Heart right ventricle (tissue), 16 donors: Measurements from ENCODE around the gene PYGO1. TPM values are rescaled to one million over a fixed set of nuclear protein-coding genes. Genes with fewer than 3 reads are reported as not detected.

Experiments used
- ATAC-seq, 8 donors: fragments of 200-7000 bp; cut with Tn5 transposase; one replicate each; pipeline ENCODE4 v1.9.1; 2020; ENCODE audit warnings: mild to moderate bottlenecking in 8 of 8, moderate library complexity in 8 of 8, moderate number of reproducible peaks in 1 of 8
- DNase-seq, 2 donors: peaks; one replicate each; pipeline ENCODE4 v3.0.0-alpha.2; 2020
- H3K27ac ChIP-seq, 10 donors: fragments of 200-600 bp; sonication (generic) in 2 of 10; one replicate each; pipeline versions ENCODE4 v1.5.0 to v1.8.0; 2020 to 2022; ENCODE audit warnings: mild to moderate bottlenecking in 3 of 10
- H3K27me3 ChIP-seq, 7 donors: fragments of 200-600 bp; one replicate each; pipeline ENCODE4 v1.8.0; 2021 to 2022; ENCODE audit warnings: mild to moderate bottlenecking in 2 of 7
- H3K36me3 ChIP-seq, 9 donors: fragments of 200-600 bp; sonication (generic) in 1 of 9; one replicate each; pipeline versions ENCODE4 v1.5.0 to v1.8.0; 2020 to 2022; ENCODE audit warnings: mild to moderate bottlenecking in 2 of 9
- H3K4me1 ChIP-seq, 9 donors: fragments of 200-600 bp; sonication (generic) in 1 of 9; one replicate each; pipeline versions ENCODE4 v1.5.0 to v1.8.0; 2020 to 2022; ENCODE audit warnings: mild to moderate bottlenecking in 4 of 9
- H3K4me3 ChIP-seq, 10 donors: fragments of 200-600 bp; sonication (generic) in 2 of 10; one replicate each; pipeline versions ENCODE4 v1.5.0 to v1.8.0; 2020 to 2022; ENCODE audit warnings: mild to moderate bottlenecking in 7 of 10, moderate library complexity in 2 of 10
- H3K9me3 ChIP-seq, 11 donors: fragments of 200-600 bp in 10 of 11; sonication (generic) in 2 of 11; one replicate each; pipeline versions ENCODE4 v1.5.0 to v1.8.0; 2013 to 2022; ENCODE audit warnings: mild to moderate bottlenecking in 2 of 11, control low read depth in 1 of 11, moderate library complexity in 1 of 11
- WGBS, 2 donors: extraction: QIAGEN DNeasy Blood & Tissue Kit; methylation state at CpG; one replicate each; pipeline ENCODE4 v1.1.7; 2013; ENCODE audit warnings: inconsistent platforms in 1 of 2; 5-methylcytosine and 5-hydroxymethylcytosine counted together
- intact Hi-C, 10 donors: fragments of 100-400 bp; cut with DNase I; formaldehyde crosslinking; loops; one replicate each; pipeline versions ENCODE4 v1.11.1 to v1.14.2; 2022
- polyA plus RNA-seq, 2 donors: library from polyadenylated mRNA; stranded (reverse); fragments of 200-250 nt; gene quantifications; one replicate each; pipeline ENCODE4 v1.2.3, GENCODE V29; 2013
- total RNA-seq, 10 donors: library from RNA; stranded (reverse); fragmentation: NEBNext Ultra II Directional in 3 of 10; extraction: Animal tissue kit (Norgen Biotek cat#: 25700) in 3 of 10; gene quantifications; one replicate each; pipeline versions ENCODE4 v1.2.1 to v1.2.4, GENCODE V29; 2021 to 2023
- TF ChIP-seq, protein P1 (sequence below), 9 donors: fragments of 200-600 bp; sonication (generic) in 2 of 9; IDR thresholded peaks; one replicate each; pipeline versions ENCODE4 v1.5.0 to v1.8.0; 2021 to 2022; ENCODE audit warnings: antibody characterized with exemption in 9 of 9, mild to moderate bottlenecking in 5 of 9, moderate library complexity in 1 of 9
- donor health status: Arrhythmogenic right ventricular cardiomyopathy.
- donor health status: ischemic (EF 13 %, LVEDD 7.1; RV severe dilation, severe dysfunction).
- donor health status: healthy with polysubstance abuse.
- donor health status: DM: no; HTN: yes; CAD: no.
- donor health status: DM: no; HTN: no; CAD: no.
- donor health status: ischemic (EF 25% LVEDD 6.9; RV normal size, moderate dysfunction).
- donor health status: ischemic (EF 25% LVEDD 5.7; RV mildly dilated, moderate dysfunction).
- donor health status: healthy.
- donor health status: DM: yes; HTN: yes; CAD: no.
- donor health status: Ischemic cardiomyopathy.
- donor health status: ischemic (EF 35%, LVEDD 5.7; RV mildly dilated, moderate dysfunction).
- donor health status: nonischemic (EF 11% LVEDD 7.7; RV severe dilation, severe dysfunction).
- donor health status: DM: yes; HTN: yes; CAD: no.
- donor health status: PGD.
- donor health status: ischemic (EF 29% LVEDD 5.4; RV normal size, mild dysfunction).
- donor health status: nonischemic (EF 23%, LVEDD 6.1; RV moderate dilation, normal function).

Gene PYGO1
- total and polyA plus RNA-seq, 12 donors = 0.81 to 9.5 (median 4.2) TPM

DNA sequence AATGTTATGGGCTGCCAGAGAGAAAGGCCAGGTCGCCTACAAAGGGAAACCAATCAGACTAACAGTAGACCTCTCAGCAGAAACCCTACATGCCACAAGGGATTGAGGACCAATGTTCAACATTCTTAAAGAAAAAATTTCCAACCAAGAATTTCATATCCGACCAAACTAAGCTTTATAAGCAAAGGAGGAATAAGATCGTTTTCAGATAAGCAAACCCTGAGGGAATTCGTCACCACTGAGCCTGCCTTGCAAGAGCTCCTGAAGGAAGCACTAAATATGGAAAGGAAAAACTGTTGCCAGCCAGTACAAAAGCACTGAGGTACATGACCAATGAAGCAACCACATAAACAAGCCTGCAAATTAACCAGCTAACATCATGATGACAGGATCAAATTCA, 33.1 kb downstream of the PYGO1 start:
- WGBS, 2 donors = 89 to 95% methylated on average over 4 of the region's 4 CpGs
- intact Hi-C loops = no loop called here

DNA sequence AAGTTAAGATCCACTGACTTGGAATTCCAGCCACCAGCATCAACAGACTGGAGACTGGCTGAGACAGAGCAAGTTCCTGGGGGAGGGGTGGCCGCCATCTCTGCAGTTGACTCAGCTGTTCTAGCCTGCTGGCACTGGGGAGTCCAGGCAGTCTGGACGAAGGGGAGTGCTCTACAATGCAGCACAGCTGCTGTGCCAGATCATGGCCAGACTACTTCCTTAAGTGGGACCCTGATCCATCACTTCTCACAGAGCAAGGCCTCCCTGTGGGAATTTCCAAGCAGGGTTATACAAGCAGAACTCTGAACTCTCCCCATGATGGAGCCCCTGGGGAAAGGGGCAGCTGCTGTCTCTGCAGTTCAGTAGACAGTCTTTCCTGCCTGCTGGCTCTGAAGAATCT, 35.2 kb downstream of the PYGO1 start:
- ATAC-seq = peak; percentile 82 to 94 (median 90)
- peak; percentile 37 to 71 for DNase-seq
- peak overlapping the region in 1 of 10 donors; percentile 36 for H3K27ac ChIP-seq
- intact Hi-C loops = no loop called here
- H3K27me3 ChIP-seq = no peaks in the 10 kb centered on the region
- H3K9me3 ChIP-seq = peaks cover 0 to 30% (median 18%) of the 10 kb centered on the region in 11 donors
- no peaks in the 10 kb centered on the region for H3K36me3 ChIP-seq
- no peak overlapping the region for H3K4me3 ChIP-seq
- peaks cover 0 to 5% (median 0%) of the 10 kb centered on the region in 9 donors for H3K4me1 ChIP-seq
- WGBS, 2 donors = 58 to 82% methylated on average over 2 of the region's 2 CpGs
- TF ChIP-seq, protein P1, sequence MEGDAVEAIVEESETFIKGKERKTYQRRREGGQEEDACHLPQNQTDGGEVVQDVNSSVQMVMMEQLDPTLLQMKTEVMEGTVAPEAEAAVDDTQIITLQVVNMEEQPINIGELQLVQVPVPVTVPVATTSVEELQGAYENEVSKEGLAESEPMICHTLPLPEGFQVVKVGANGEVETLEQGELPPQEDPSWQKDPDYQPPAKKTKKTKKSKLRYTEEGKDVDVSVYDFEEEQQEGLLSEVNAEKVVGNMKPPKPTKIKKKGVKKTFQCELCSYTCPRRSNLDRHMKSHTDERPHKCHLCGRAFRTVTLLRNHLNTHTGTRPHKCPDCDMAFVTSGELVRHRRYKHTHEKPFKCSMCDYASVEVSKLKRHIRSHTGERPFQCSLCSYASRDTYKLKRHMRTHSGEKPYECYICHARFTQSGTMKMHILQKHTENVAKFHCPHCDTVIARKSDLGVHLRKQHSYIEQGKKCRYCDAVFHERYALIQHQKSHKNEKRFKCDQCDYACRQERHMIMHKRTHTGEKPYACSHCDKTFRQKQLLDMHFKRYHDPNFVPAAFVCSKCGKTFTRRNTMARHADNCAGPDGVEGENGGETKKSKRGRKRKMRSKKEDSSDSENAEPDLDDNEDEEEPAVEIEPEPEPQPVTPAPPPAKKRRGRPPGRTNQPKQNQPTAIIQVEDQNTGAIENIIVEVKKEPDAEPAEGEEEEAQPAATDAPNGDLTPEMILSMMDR (IDR thresholded peaks at IDR 0.05) = no peak

More for the DNA sequence above, 33.1 kb downstream of the PYGO1 start:
- Histone ChIP-seq H3K27ac (no peak overlapping the region), H3K27me3 (no peaks in the 10 kb centered on the region), H3K4me3 (no peak overlapping the region), H3K9me3 (peaks cover 0 to 40% (median 18%) of the 10 kb centered on the region in 11 donors), H3K4me1 (peaks cover 0 to 5% (median 0%) of the 10 kb centered on the region in 9 donors), H3K36me3 (no peaks in the 10 kb centered on the region)
- no peak for DNase-seq
- TF ChIP-seq, protein P1 (IDR thresholded peaks at IDR 0.05) = no peak
- ATAC-seq = no peak

DNA sequence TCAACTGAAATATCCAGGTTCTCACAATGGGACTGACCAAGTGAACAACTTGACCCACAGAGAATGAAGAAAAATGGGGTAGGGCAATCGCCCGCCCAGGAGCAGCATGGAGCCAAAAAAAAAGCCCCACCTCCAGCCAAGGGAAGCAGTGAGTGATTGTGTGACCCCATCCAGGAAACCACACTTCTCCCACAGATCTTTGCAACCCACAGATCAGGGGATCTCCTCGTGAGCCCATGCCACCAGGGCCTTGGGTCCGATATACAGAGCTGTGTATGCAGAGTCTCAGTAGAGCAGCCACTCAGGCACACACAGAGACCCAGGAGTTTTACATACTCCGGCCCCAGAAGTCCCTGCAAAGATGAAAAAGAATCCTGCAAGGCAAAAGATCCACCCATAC, 35.7 kb downstream of the PYGO1 start:
- Histone ChIP-seq H3K27ac (peak overlapping the region in 1 of 10 donors; percentile 36), H3K4me3 (no peak overlapping the region), H3K4me1 (peaks cover 0 to 5% (median 0%) of the 10 kb centered on the region in 9 donors), H3K27me3 (no peaks in the 10 kb centered on the region), H3K9me3 (peaks cover 0 to 30% (median 18%) of the 10 kb centered on the region in 11 donors), H3K36me3 (no peaks in the 10 kb centered on the region)
- ATAC-seq (peak in 1 of 8 donors; percentile 8), DNase-seq (no peak)
- intact Hi-C loops = no loop called here
- TF ChIP-seq, protein P1 (IDR thresholded peaks at IDR 0.05) = no peak
- 77 to 90% methylated on average over 5 of the region's 5 CpGs for WGBS, 2 donors

DNA sequence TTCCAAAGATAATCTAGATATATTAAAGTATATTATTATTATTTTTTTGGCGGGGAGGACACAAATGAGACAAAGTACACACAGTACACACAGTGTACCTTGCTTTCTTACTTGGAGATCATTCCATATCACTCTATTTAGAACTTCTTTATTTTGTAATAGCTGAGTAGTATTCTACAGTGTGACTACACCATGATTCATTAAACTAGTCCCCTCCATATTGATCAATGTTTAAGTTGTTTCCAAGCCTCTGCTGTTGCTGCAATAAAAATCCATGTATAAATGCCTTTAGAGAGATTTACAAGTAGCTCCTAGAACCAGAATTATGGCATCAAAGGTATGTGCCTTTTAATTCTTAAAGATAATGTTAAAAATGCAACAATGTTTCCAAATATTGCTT, 38.8 kb downstream of the PYGO1 start:
- H3K36me3 ChIP-seq = peaks cover 0 to 8% (median 0%) of the 10 kb centered on the region in 9 donors
- TF ChIP-seq, protein P1 (IDR thresholded peaks at IDR 0.05) = no peak
- no peak for ATAC-seq
- DNase-seq = no peak
- peaks cover 0 to 3% (median 0%) of the 10 kb centered on the region in 11 donors for H3K9me3 ChIP-seq
- H3K27me3 ChIP-seq = no peaks in the 10 kb centered on the region
- intact Hi-C loops = no loop called here
- H3K27ac ChIP-seq = no peak overlapping the region
- H3K4me1 ChIP-seq = peaks cover 0 to 5% (median 0%) of the 10 kb centered on the region in 9 donors
- 93 to 98% methylated on average over 1 of the region's 1 CpG for WGBS, 2 donors
- no peak overlapping the region for H3K4me3 ChIP-seq
